GM11168 (cell line): ENCODE measurements around the gene OR14K1.
"Not testable (repeated sequence)": the region's sequence is repeated elsewhere in the genome, so short reads cannot be mapped to it uniquely, and the experiment has no call there.

Experiments
- in situ Hi-C: fragments of 300-500 bp; cut with MboI; formaldehyde crosslinking; loops from one replicate; pipeline ENCODE4 v1.12.0; 2022; ENCODE audit warnings: low sequenced_read_pairs; ENCODE audit not compliant: unreplicated experiment

The OR14K1 gene, protein sequence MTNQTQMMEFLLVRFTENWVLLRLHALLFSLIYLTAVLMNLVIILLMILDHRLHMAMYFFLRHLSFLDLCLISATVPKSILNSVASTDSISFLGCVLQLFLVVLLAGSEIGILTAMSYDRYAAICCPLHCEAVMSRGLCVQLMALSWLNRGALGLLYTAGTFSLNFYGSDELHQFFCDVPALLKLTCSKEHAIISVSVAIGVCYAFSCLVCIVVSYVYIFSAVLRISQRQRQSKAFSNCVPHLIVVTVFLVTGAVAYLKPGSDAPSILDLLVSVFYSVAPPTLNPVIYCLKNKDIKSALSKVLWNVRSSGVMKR

DNA sequence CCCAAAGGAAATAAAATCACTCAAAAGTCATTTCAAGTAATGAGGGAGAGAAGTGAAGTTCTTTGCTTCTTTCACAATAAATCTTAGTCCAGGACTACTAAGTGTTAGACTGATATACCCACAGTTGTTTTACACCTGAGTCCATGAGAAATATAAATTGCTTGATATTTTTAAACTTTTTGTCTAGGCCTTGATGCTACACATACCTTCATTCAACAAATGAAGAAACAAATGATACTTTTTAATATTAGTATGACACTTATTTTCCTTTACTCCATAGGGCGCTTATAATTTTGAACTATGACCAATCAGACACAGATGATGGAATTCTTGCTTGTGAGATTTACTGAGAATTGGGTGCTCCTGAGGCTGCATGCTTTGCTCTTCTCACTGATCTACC, at the start of gene OR14K1:
OR14K1 (plus strand) TSS at position 301 of the 400 bp plus-strand sequence; CDS start at position 301, 0 bp downstream.
- in situ Hi-C loops, result no loop called here

DNA sequence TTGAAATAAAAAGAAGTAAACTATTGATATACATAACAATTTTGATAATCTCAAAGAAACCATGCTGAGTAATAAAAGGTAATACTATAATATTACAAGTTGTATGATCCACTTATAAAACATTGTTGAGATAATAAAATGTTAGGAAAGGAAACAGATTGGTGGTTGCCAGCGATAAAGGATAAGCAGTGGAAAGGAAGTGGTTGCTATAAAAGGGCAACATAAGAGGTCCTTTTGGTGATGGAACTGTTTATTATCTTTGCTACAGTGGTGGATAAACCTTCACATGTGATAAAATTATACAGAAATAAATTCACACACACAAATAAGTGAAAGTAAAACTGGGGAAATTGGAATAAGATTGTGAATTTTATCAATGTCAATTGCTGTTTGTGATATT, 37.1 kb upstream of the OR14K1 start:
- in situ Hi-C loops, result no loop called here

DNA sequence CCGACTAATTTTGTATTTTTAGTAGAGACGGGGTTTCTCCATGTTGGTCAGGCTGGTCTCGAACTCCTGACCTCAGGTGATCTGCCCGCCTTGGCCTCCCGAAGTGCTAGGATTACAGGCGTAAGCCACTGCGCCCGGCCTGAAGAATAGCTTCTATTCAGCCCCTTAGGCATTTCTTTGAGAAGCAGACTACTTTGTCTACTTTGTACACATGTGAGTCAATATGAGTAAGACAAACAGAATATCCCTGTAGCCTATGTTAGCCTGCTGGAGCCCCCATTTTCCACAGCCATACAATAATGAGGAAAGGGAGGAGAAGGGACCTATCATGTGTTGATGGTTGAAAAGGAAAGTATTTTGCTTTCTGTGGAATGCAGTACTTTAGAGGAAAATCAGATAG, 27.7 kb upstream of the OR14K1 start:
- in situ Hi-C loops, result not testable (repeated sequence)

DNA sequence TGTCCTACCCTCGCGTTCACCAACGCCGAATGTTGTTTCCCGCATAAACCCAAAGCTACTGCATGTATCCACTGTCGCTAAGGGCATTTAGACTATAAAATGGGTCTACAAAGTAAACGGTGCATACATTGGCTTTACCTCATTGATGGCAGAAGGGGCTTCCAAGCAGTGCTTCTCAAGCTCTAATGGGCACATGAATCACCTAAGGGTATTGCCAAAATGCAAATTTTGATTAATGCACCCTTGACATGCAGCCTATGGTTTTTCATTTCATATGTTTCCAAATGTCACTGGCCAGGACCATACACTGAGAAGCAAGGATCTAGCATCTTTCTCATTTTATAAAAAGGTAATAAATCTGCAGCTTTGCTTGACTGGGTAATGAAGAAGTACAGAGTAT, 24.7 kb upstream of the OR14K1 start:
- in situ Hi-C loops, result no loop called here

DNA sequence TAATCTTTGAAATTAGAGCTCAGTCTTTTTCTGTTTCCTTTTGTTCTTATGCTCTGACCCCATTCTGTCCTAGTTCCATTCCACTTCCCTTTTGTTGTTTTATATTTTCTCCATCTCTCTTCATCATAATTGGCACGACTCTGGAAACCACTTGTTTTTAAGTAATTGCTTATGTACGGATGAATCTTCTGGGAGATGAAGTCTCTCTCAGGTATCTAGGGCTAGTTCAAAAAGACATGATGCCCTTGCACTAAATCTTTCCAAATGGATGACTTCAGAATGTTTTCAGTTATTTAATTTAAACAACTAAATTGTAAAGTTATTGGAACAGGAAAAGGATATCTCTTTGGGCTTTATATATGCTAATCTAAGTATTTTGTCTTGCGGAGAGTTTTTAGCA, 21.9 kb upstream of the OR14K1 start, which contains the start of gene OR6F1:
OR6F1 (minus strand) TSS at position 101 of the 400 bp plus-strand sequence. CDS start 3,891 bp downstream, outside the sequence.
- in situ Hi-C loops, result no loop called here

DNA sequence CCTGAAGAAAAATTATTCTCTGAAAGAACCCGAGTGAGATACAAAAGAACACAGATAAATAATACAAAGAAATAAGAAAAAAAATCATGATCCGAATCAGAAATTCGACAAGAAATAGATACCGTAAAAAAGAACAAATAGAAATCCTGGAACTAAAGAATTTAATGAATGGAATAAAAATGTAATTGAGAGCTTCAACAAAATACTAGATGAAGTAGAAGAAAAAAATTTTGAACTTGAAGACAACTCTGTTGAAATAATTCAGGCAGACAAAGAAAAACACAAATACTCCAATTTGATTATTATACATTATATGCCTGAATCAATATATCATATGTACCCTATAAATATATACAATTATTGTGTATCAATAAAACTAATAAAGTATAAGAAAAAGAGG, 17.2 kb upstream of the OR14K1 start:
- in situ Hi-C loops, result no loop called here

DNA sequence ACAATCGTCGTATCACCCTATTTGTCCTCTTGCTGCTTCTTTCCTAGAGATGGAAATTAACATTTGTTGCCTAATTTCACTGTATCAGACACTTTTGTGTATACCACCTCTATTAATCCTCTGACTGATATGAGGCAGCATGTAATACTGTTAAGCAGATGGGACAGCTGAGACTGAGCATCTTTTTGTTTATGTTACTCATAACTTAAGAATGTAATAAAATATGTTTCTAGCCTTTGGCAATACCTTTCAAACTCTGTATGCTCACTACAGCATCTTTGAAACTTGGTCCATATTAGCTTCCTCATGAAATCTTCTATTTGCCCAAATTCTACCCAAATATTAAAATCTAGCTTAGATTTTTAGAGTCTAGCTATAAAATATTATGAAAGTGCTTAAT, 2.3 kb downstream of the OR14K1 start:
- in situ Hi-C loops, result no loop called here

DNA sequence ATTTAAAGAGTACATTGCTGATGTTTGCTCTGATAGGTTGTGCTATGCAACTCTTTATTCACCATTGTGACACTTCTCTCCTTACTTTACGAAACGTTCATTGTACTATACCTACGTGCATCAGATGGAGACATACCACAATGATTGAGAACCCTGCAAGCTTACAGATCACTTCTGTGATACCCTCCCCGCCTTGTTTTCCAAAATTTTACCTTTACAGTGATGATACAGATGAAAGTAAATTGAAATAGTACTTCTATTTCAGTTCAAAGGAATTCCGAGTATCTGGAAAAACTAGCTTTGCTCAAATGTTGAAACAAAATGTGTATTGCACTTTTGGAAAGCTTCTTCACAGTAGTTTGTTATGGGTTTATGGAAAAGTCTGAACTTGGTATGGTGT, 3.3 kb downstream of the OR14K1 start:
- in situ Hi-C loops, result no loop called here

DNA sequence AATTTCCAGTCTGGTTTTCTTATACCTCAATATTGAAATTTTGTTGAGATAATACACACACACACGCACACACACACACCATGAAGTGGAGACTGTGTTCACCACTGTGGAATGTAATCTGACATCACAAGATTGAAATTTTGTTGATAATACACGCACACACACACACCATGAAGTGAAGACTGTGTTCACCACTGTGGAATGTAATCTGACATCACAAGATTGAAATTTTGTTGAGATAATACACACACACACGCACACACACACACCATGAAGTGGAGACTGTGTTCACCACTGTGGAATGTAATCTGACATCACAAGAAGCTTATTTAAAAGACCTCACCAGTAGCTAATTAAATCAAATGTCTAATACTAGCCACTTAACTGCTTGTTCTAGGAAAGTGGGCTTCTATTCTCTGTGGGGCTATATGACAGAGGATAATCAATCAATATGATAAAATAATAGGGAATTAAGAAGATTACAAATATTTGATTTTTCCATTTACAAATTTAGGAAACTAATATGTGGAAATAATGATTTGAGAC, 3.9 kb downstream of the OR14K1 start:
- in situ Hi-C loops, result not testable (repeated sequence)

DNA sequence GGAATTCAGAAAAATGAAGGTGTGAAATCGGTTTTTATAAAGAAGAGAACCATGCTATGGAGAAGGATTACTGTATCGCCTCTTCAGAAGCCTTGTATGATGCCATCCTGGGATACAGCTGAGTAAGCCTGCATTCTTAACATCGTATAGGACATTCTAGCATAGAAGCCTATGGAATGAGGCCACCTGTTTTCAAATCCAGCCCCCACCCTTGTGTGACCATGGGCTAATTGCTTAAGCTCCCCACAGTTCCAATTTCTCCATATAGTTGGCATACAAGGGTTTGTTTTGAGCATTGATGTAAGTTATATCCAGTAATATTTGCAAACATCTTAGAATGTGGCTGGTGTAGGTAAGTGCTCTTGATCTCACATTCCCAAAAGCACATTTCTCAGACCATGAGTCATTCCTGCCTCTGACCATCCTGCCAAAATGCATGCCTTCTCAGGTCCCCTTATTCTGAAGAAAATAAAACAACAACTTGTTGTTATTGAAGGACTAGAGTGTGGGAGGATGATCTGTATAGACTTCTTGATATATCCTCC, 8.0 kb downstream of the OR14K1 start:
- in situ Hi-C loops, result no loop called here

DNA sequence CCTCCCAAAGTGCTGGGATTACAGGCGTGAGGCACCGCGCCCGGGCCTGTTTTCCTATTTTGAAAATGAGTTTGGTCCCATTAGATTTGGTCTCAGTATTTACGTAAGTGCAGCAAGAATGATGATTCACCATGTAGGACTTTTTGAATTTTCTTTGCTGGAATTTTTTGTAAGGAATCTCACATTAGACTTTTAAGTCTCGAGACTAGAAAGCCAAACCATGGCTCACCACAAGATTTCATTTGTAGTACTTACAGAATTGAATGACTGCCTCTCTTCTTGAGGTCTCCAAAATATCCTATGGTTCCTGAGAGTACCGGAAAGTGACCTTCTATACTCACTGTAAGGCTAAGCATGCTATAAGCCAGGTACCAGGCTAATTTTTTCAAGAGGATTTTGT, 9.2 kb downstream of the OR14K1 start:
- in situ Hi-C loops, result no loop called here

DNA sequence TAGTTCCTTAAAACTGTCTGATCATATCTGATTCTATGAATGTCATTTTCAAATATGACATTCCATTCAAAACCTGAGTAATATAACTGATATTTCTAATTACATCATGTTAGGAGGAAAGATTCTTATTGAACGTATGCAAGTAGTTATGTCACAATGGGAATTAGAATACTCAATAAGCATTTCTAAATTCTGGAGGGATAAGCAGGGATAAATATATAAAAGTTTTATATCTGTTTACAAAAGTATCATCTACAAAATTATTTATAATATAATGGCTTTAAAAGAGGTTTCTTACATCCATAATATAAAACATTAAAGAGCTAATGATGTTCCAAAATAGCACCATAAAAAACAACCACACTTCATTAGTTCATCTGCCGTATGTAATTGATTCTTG, 9.6 kb downstream of the OR14K1 start, which contains the start of gene OR14A2:
OR14A2 (minus strand) TSS at position 101 of the 400 bp plus-strand sequence.
- in situ Hi-C loops, result no loop called here

DNA sequence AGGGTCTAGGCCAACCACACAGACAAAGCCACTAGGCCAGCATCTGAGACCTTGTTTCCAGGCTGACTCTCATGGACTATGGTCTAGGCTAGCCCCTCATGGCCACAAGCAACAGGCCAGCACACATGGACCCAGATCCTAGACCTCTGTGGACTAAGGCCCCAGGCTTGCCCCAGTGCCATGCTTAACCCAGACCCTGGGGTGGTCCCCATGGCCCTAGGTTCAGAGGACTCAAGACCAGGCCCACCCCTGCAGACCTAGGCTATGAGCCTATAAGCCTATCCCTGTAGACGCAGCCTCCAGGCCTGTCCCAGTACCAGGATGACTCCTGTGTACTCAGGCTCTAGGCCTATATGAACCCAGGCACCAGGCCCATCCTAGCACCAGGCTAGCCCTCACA, 11.5 kb downstream of the OR14K1 start:
- in situ Hi-C loops, result no loop called here

DNA sequence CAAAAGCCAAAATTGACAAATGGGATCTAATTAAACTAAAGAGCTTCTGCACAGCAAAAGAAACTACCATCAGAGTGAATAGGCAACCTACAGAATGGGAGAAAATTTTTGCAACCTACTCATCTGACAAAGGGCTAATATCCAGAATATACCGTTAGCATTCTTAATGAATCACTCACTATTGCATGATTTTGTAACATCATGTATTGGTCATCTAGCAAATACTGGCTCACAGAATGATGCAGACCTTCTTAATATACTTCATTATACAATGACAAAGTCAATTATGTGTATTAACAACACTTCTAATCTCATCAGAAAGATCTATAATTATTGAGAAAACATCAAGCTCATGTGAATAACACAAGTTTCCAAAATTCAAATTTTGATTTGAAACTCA, 15.9 kb downstream of the OR14K1 start:
- in situ Hi-C loops, result not testable (repeated sequence)

DNA sequence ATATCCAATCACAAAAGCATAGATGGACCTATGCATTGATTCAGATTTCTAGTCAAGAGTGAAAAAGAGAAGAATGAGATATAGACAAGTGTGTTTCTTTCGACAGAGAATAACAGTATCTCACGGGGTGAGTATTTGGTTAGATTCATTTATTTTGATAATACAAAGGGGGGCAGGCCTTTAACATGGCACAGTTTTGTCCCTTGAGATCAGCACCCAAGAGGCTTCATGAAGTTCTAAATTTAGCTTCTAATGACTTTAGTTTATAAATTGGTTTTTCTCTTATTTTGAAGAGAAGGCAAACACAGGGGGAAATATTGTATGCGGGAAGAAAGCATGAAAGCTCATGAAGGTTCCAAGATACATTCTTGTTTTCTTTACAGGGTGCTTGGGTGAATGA, 22.0 kb downstream of the OR14K1 start, which contains the start of gene OR1C1:
OR1C1 (minus strand) TSS at position 101 of the 400 bp plus-strand sequence. CDS start 2,150 bp downstream, outside the sequence.
- in situ Hi-C loops, result no loop called here

DNA sequence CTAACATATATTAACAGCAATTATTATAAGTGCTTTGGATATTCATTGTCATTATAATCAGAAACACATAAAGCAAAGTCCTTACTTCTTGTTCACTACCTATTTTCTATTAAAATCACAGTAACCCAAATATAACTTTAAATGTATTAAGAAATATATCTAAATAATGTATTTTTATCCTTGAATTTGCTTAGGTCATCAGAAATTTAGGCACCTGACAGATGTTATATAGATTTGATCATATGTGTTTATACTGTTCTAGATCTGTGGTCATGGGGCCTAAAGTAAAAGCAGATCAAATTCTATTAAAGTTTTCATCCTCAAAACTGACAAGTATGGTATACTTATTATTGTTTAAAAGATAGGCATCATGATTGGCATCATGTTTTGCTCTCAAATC, 31.2 kb downstream of the OR14K1 start:
- in situ Hi-C loops, result no loop called here
